H9 (cell line): ENCODE results near the gene MID1. TPM values are rescaled to one million over a fixed set of nuclear protein-coding genes. Genes with fewer than 3 reads are reported as not detected.

Source experiments
- DNase-seq: peaks from one replicate; pipeline ENCODE4 v3.0.0-alpha.2; 2017
- H2AFZ ChIP-seq: one replicate; pipeline ENCODE4 v1.6.1; 2013; ENCODE audit warnings: mild to moderate bottlenecking, low read length, control low read depth, moderate library complexity
- H2AK5ac ChIP-seq: 2 replicates; pipeline ENCODE4 v1.6.1; 2013; ENCODE audit warnings: low read length, control low read depth, mixed read lengths; ENCODE audit not compliant: insufficient read length
- H2BK120ac ChIP-seq: one replicate; pipeline ENCODE4 v1.6.1; 2013; ENCODE audit warnings: low read depth, mild to moderate bottlenecking, low read length, control low read depth, inconsistent platforms; ENCODE audit not compliant: poor library complexity, severe bottlenecking
- H2BK12ac ChIP-seq: 2 replicates; pipeline ENCODE4 v1.6.1; 2013; ENCODE audit warnings: low read length, control low read depth, mixed read lengths, low read depth; ENCODE audit not compliant: insufficient read length
- H2BK15ac ChIP-seq: 2 replicates; pipeline ENCODE4 v1.6.1; 2013; ENCODE audit warnings: low read depth, low read length, control low read depth
- H2BK20ac ChIP-seq: one replicate; pipeline ENCODE4 v1.6.1; 2013; ENCODE audit warnings: low read depth, mild to moderate bottlenecking, low read length, control low read depth, inconsistent platforms; ENCODE audit not compliant: poor library complexity, severe bottlenecking
- H2BK5ac ChIP-seq: 2 replicates; pipeline ENCODE4 v1.6.1; 2013; ENCODE audit warnings: low read length, control low read depth, mixed read lengths; ENCODE audit not compliant: insufficient read length
- H3K14ac ChIP-seq: 2 replicates; pipeline ENCODE4 v1.6.1; 2013; ENCODE audit warnings: low read length, control low read depth; ENCODE audit not compliant: insufficient read depth
- H3K18ac ChIP-seq: 2 replicates; pipeline ENCODE4 v1.6.1; 2013; ENCODE audit warnings: low read depth, mild to moderate bottlenecking, mixed read lengths, low read length, control low read depth; ENCODE audit not compliant: insufficient read length
- H3K23ac ChIP-seq: 2 replicates; pipeline ENCODE4 v1.6.1; 2013; ENCODE audit warnings: low read length, control low read depth, mixed read lengths, low read depth; ENCODE audit not compliant: insufficient read length
- H3K23me2 ChIP-seq: 2 replicates; pipeline ENCODE4 v1.6.1; 2013; ENCODE audit warnings: low read depth, mild to moderate bottlenecking, mixed read lengths, low read length, control low read depth; ENCODE audit not compliant: insufficient read length, poor library complexity, severe bottlenecking
- H3K27ac ChIP-seq: 2 replicates; pipeline ENCODE4 v1.5.1; 2013; ENCODE audit warnings: low read length, control low read depth, mixed read lengths, low read depth; ENCODE audit not compliant: insufficient read length
- H3K27me3 ChIP-seq: 2 replicates; pipeline ENCODE4 v1.6.1; 2013; ENCODE audit warnings: low read length, control low read depth, inconsistent platforms; ENCODE audit not compliant: insufficient read depth
- H3K4ac ChIP-seq: 2 replicates; pipeline ENCODE4 v1.6.1; 2013; ENCODE audit warnings: low read depth, mild to moderate bottlenecking, control low read depth, inconsistent platforms, low read length, moderate library complexity
- H3K4me1 ChIP-seq: 2 replicates; pipeline ENCODE4 v1.6.1; 2013; ENCODE audit warnings: low read length, control low read depth, inconsistent platforms; ENCODE audit not compliant: insufficient read depth
- H3K4me2 ChIP-seq: 2 replicates; pipeline ENCODE4 v1.6.1; 2013; ENCODE audit warnings: low read length, control low read depth, mixed read lengths; ENCODE audit not compliant: insufficient read length, insufficient read depth
- H3K56ac ChIP-seq: 2 replicates; pipeline ENCODE4 v1.6.1; 2013; ENCODE audit warnings: low read depth, mild to moderate bottlenecking, mixed read lengths, low read length, control low read depth; ENCODE audit not compliant: insufficient read length
- H3K79me1 ChIP-seq: 2 replicates; pipeline ENCODE4 v1.6.1; 2013; ENCODE audit warnings: low read depth, mild to moderate bottlenecking, moderate library complexity, low read length, control low read depth, inconsistent platforms; ENCODE audit not compliant: insufficient read depth, poor library complexity, severe bottlenecking
- H3K79me2 ChIP-seq: 2 replicates; pipeline ENCODE4 v1.6.1; 2013; ENCODE audit warnings: low read length, control low read depth, inconsistent platforms; ENCODE audit not compliant: insufficient read depth
- H3K9ac ChIP-seq: 2 replicates; pipeline ENCODE4 v1.6.1; 2013; ENCODE audit warnings: low read length, control low read depth, mixed read lengths; ENCODE audit not compliant: insufficient read length; ENCODE audit errors: extremely low read depth
- H3K9me3 ChIP-seq: one replicate; pipeline ENCODE4 v1.6.1; 2013; ENCODE audit warnings: low read depth, low read length, inconsistent platforms; ENCODE audit not compliant: control insufficient read depth
- H3T11ph ChIP-seq: one replicate; pipeline ENCODE4 v1.6.1; 2013; ENCODE audit warnings: mild to moderate bottlenecking, low read length, control low read depth, inconsistent platforms
- H4K20me1 ChIP-seq: one replicate; pipeline ENCODE4 v1.6.1; 2013; ENCODE audit not compliant: control insufficient read depth, insufficient read length, insufficient read depth
- H4K5ac ChIP-seq: 2 replicates; pipeline ENCODE4 v1.6.1; 2013; ENCODE audit warnings: low read depth, mild to moderate bottlenecking, mixed read lengths, low read length, control low read depth; ENCODE audit not compliant: insufficient read length
- H4K8ac ChIP-seq: replicated peaks from 2 replicates; pipeline ENCODE4 v1.6.1; 2013; ENCODE audit warnings: low read length, control low read depth, mixed read lengths, low read depth; ENCODE audit not compliant: insufficient read length
- H4K91ac ChIP-seq: 2 replicates; pipeline ENCODE4 v1.6.1; 2013; ENCODE audit warnings: low read depth, mild to moderate bottlenecking, moderate library complexity, mixed read lengths, low read length, control low read depth; ENCODE audit not compliant: insufficient read length
- H3K27ac Mint-ChIP-seq, 3 experiments: 2 replicates in 2 of 3; 3 replicates in 1 of 3; pipeline ENCODE4 v1.8.0; 2020 to 2021; ENCODE audit warnings: mixed read lengths in 3 of 3, mild to moderate bottlenecking in 1 of 3, moderate library complexity in 1 of 3
- H3K27me3 Mint-ChIP-seq: 2 replicates; pipeline ENCODE4 v1.8.0; 2021; ENCODE audit warnings: low read depth, mild to moderate bottlenecking, moderate library complexity, mixed read lengths
- H3K36me3 Mint-ChIP-seq, 3 experiments: 2 replicates in 2 of 3; 3 replicates in 1 of 3; pipeline ENCODE4 v1.8.0; 2020 to 2021; ENCODE audit warnings: low read depth in 3 of 3, mixed read lengths in 3 of 3; ENCODE audit not compliant: insufficient read depth in 1 of 3
- H3K4me1 Mint-ChIP-seq, 2 experiments: 2 replicates each; pipeline ENCODE4 v1.8.0; 2020; ENCODE audit warnings: mixed read lengths in 2 of 2
- H3K4me3 Mint-ChIP-seq, 2 experiments: 2 replicates in 1 of 2; 3 replicates in 1 of 2; pipeline ENCODE4 v1.8.0; 2020 to 2021; ENCODE audit warnings: mild to moderate bottlenecking in 2 of 2, mixed read lengths in 2 of 2, moderate library complexity in 1 of 2
- H3K9me3 Mint-ChIP-seq, 2 experiments: 2 replicates in 1 of 2; 3 replicates in 1 of 2; pipeline ENCODE4 v1.8.0; 2020; ENCODE audit warnings: mild to moderate bottlenecking in 2 of 2, mixed read lengths in 2 of 2, moderate library complexity in 1 of 2
- CTCF ChIP-seq: fragments of 200-600 bp; sonication (generic); conservative IDR thresholded peaks from 3 replicates; pipeline ENCODE4 v1.8.0; 2021; ENCODE audit warnings: antibody characterized with exemption, mild to moderate bottlenecking
- WGBS: extraction: QIAGEN DNeasy Blood & Tissue Kit; methylation state at CpG from one replicate; pipeline ENCODE4 v1.1.7; 2013; ENCODE audit warnings: missing lambda C conversion rate, low lambda C conversion rate, mixed read lengths; ENCODE audit not compliant: insufficient read length; ENCODE audit errors: extremely low coverage; 5-methylcytosine and 5-hydroxymethylcytosine counted together
- total RNA-seq: library from RNA; stranded (reverse); gene quantifications from 2 replicates; pipeline ENCODE4 v1.2.1, GENCODE V29; 2021

Gene MID1
- total RNA-seq, 1 experiment from 2014 or later, result 32.9 TPM

GRCh38 chrX:10524578-10524977, 95.8 kb downstream of the MID1 start:
- peaks cover 13 to 17% of the 10 kb centered on the region in 2 experiments for H3K4me1 Mint-ChIP-seq
- no CpG with 5 or more reads among the region's 1 CpG for WGBS
- H2AK5ac ChIP-seq, result no peak overlapping the region

More at GRCh38 chrX:10524578-10524977, 95.8 kb downstream of the MID1 start:
- Histone ChIP-seq H3K4me1 (peaks cover 6% of the 10 kb centered on the region; the same call in 1 of the 2 replicates), H3K4ac (no peak overlapping the region), H4K5ac (no peak overlapping the region), H2BK15ac (no peak overlapping the region), H2BK120ac (no peak overlapping the region), H2BK12ac (no peak overlapping the region), H4K20me1 (no peaks in the 10 kb centered on the region), H3K23me2 (no peaks in the 10 kb centered on the region), H3K9me3 (no peaks in the 10 kb centered on the region), H3K27me3 (no peaks in the 10 kb centered on the region), H3K4me2 (no peak overlapping the region), H3T11ph (no peak overlapping the region), H3K56ac (no peak overlapping the region), H3K9ac (no peak overlapping the region), H3K79me1 (no peaks in the 10 kb centered on the region), H3K14ac (no peak overlapping the region), H2AFZ (no peak overlapping the region), H4K8ac (no peak overlapping the region), H2BK5ac (no peak overlapping the region), H2BK20ac (no peak overlapping the region), H3K23ac (no peak overlapping the region), H4K91ac (no peak overlapping the region), H3K18ac (no peak overlapping the region), H3K79me2 (no peaks in the 10 kb centered on the region), H3K27ac (no peak overlapping the region)
- TF ChIP-seq CTCF, result no peak
- DNase-seq, result no peak
- no peak overlapping the region for H3K4me3 Mint-ChIP-seq
- H3K36me3 Mint-ChIP-seq, result peaks cover 5 to 19% (median 19%) of the 10 kb centered on the region in 3 experiments
- no peak overlapping the region for H3K27ac Mint-ChIP-seq
- peaks cover 18 to 33% of the 10 kb centered on the region in 2 experiments for H3K9me3 Mint-ChIP-seq
- H3K27me3 Mint-ChIP-seq, result no peaks in the 10 kb centered on the region
